Esophagus squamous epithelium (tissue), 4 donors: ENCODE measurements around the gene TAS2R13.

ENCODE experiments used
- CTCF ChIP-seq, 6 experiments: fragments of 450-650 bp in 4 of 6; fragments of 200-600 bp in 2 of 6; sonication (generic) in 2 of 6; IDR thresholded peaks; one replicate each; pipeline ENCODE4 v1.5.1; 2016 to 2019; ENCODE audit warnings: antibody characterized with exemption in 6 of 6, mild to moderate bottlenecking in 4 of 6, moderate library complexity in 4 of 6
- POLR2A ChIP-seq, 4 donors: fragments of 450-650 bp; IDR thresholded peaks; one replicate each; pipeline ENCODE4 v1.6.1; 2017; ENCODE audit warnings: antibody characterized with exemption in 4 of 4, mild to moderate bottlenecking in 4 of 4, moderate library complexity in 3 of 4

GRCh38 chr12:10861366-10861765 is 48.0 kb downstream of the TAS2R13 start:
- no peak for TF ChIP-seq CTCF (IDR thresholded peaks at IDR 0.05)
- no peak for TF ChIP-seq POLR2A (IDR thresholded peaks at IDR 0.05)
